Ovary (tissue), 9 donors: Measurements from ENCODE around the gene DRAP1. TPM values are rescaled to one million over a fixed set of nuclear protein-coding genes. Genes with fewer than 3 reads are reported as not detected.

Experiments
- DNase-seq, 5 donors: peaks; one replicate each; pipeline ENCODE4 v3.0.0-alpha.2; 2019 to 2020
- H3K27ac ChIP-seq, 2 donors: fragments of 200-600 bp; one replicate each; pipeline versions ENCODE4 v1.5.1 to v1.8.0; 2019 to 2022
- H3K27me3 ChIP-seq: fragments of 200-600 bp; one replicate; pipeline ENCODE4 v1.8.0; 2022
- H3K36me3 ChIP-seq: fragments of 200-600 bp; sonication (generic); one replicate; pipeline ENCODE4 v1.5.1; 2019
- H3K4me1 ChIP-seq: one replicate; pipeline ENCODE4 v1.8.1; 2013; ENCODE audit warnings: mild to moderate bottlenecking, moderate library complexity; ENCODE audit not compliant: insufficient read depth
- H3K4me3 ChIP-seq: fragments of 200-600 bp; sonication (generic); one replicate; pipeline ENCODE4 v1.5.1; 2017
- H3K9me3 ChIP-seq, 2 donors: fragments of 200-600 bp in 1 of 2; sonication (generic) in 1 of 2; one replicate each; pipeline versions ENCODE4 v1.5.1 to v1.8.1; 2013 to 2019; ENCODE audit warnings: mild to moderate bottlenecking in 1 of 2, moderate library complexity in 1 of 2
- CTCF ChIP-seq, 3 donors: fragments of 450-650 bp in 2 of 3; fragments of 200-600 bp in 1 of 3; IDR thresholded peaks; one replicate each; pipeline versions ENCODE4 v1.5.1 to v1.8.0; 2016 to 2022; ENCODE audit warnings: antibody characterized with exemption in 3 of 3, mild to moderate bottlenecking in 1 of 3
- EP300 ChIP-seq: sonication (generic); formaldehyde crosslinking; IDR thresholded peaks from one replicate; pipeline ENCODE4 v1.6.1; 2017; ENCODE audit warnings: antibody characterized with exemption
- POLR2A ChIP-seq: fragments of 450-650 bp; IDR thresholded peaks from one replicate; pipeline ENCODE4 v1.6.1; 2017; ENCODE audit warnings: antibody characterized with exemption, mild to moderate bottlenecking, moderate library complexity
- WGBS, 3 donors: extraction: QIAGEN DNeasy Blood & Tissue Kit in 1 of 3; methylation state at CpG; one replicate each; pipeline versions ENCODE4 v1.1.5 to v1.1.7; 2013 to 2017; 5-methylcytosine and 5-hydroxymethylcytosine counted together
- intact Hi-C, 4 donors: fragments of 100-400 bp; cut with DNase I; formaldehyde crosslinking; loops; one replicate each; pipeline versions ENCODE4 v1.11.0 to v1.15.1; 2022 to 2023
- polyA plus RNA-seq, 2 donors: library from polyadenylated mRNA; stranded (reverse); fragments of 200-250 nt in 1 of 2; fragments of 350-450 nt in 1 of 2; fragmentation: Illumina TruSeq in 1 of 2; extraction: RNeasy Lipid Tissue Mini Kit (QIAGEN cat#74804) in 1 of 2; gene quantifications; one replicate each; pipeline ENCODE4 v1.2.3, GENCODE V29; 2013 to 2014
- total RNA-seq, 7 donors: library from RNA; depleted of rRNA in 2 of 7; stranded (reverse); fragments of >200 nt in 2 of 7; fragmentation: NEBNext Ultra II Directional in 3 of 7; extraction: Animal tissue kit (Norgen Biotek cat#: 25700) in 3 of 7; gene quantifications; one replicate each; pipeline versions ENCODE4 v1.1.0 to v1.2.4, GENCODE V29; 2016 to 2023
- donor health status: DM: no; HTN: no; CAD: no; lungs with moderate emphysema.
- donor health status: DM: no; HTN: no; CAD: no.
- donor health status: Bipolar disorder and iron deficiency.
- donor health status: DM: yes; HTN: yes; CAD: no.
- donor health status: DM: no; HTN: no; CAD: no.
- donor health status: DM: yes; HTN: yes; CAD: no.

DRAP1 gene
- total and polyA plus RNA-seq, 9 donors: 22.2 to 86.7 (median 78.3) TPM

DNA sequence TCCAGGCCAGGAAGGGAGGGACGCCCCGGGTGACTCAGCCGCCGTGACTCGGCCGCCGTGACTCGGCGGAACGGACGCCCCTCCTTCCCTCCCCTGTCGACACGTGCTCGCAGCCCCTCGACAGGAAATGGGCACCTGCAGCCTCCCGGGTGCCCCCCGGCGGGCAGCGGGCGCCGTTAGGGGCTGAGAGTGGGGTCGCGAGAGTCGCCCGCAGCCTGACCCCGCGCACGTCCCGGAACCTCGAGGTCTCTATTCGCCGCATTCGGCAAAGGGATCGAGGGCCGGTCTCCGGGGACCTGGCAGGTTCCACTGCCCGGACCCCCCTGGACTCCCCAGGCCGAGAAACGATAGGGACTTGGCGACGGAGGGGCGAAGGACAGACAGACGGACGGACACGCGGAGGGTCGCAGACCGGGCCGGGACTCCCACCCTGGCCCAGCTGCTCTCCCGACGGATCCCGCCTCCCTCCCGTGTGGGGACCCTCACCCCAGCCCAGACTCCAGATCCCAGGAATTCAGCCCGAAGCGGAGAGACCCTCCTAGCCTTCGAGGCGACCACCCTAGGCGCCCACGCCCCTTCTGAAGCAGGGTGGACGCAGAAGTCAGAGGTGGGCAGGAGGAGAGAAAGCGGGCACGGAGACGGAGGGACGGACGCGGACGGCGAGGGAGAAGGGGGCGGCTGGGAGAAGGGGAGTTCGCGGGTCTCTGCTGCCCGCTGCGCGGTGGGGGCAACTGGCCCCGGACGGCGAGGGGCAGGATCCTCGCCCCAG lies 19.7 kb upstream of the DRAP1 start:
- H3K27me3 ChIP-seq: peaks cover 4% of the 10 kb centered on the region
- intact Hi-C loops: no loop called here

DNA sequence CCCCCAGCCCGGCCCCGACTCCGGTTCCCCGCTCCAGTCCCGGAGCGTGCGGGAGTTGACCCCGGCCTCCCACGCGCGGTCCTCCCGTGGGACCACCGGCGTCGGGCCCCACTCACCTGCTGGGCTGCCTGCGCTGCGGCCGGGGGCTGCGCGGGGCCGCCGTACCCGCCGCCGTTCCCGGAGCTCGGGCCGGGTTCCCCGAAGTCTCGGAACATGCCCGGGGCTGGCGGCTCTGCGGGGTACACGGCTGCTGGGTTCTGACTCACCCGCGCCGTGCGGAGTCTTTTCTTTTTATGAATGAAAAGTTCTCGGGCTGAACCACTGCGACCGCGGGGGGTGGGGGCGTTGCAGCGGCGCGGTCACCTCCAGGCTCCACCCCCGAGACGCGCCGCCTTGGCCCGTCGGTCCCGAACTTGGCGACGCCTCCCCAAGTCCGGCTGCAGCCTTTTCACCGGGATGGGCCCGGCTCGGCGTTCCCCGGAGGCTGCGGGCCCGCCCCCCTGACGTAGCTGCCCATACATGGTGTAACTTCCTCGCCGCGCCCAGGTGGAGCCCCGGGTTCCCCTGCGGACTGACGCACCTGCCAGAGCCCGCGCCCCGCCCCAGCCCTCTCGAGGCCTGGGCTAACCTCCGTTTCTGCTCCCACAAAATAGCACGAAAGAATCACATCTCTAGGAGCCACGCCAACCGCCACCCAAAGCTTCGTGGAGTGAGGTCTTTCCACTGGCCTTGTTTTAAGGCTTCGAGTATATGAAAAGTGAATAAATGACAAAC lies 18.9 kb upstream of the DRAP1 start, which contains the start of gene FOSL1:
FOSL1 (minus strand) TSS at position 264 of the 774 bp plus-strand sequence; CDS start at position 215, 49 bp downstream.
- intact Hi-C loops: no loop called here
- no peaks in the 10 kb centered on the region for H3K9me3 ChIP-seq
- TF ChIP-seq EP300: no peak
- no peak for TF ChIP-seq CTCF (IDR thresholded peaks at IDR 0.05)
- no peak for TF ChIP-seq POLR2A
- H3K27me3 ChIP-seq: peaks cover 4% of the 10 kb centered on the region
- WGBS, 3 donors: 1 to 3% (median 3%) methylated on average over 48 to 80 of the region's 80 CpGs
- peaks cover 2% of the 10 kb centered on the region for H3K4me1 ChIP-seq
- H3K4me3 ChIP-seq: peak within 1 kb of the TSS; percentile 31
- H3K27ac ChIP-seq: no peak within 1 kb of the TSS
- peak; percentile 65 to 80 (median 73) for DNase-seq
- no peaks in the 10 kb centered on the region for H3K36me3 ChIP-seq

More for the DNA sequence above, 19.7 kb upstream of the DRAP1 start:
- peak in 3 of 5 donors; percentile 26 to 64 (median 60) for DNase-seq
- H3K36me3 ChIP-seq: no peaks in the 10 kb centered on the region
- peaks cover 2% of the 10 kb centered on the region for H3K4me1 ChIP-seq
- peak overlapping the region; percentile 31 for H3K4me3 ChIP-seq
- 1 to 3% (median 1%) methylated on average over 64 to 77 of the region's 78 CpGs for WGBS, 3 donors
- H3K9me3 ChIP-seq: no peaks in the 10 kb centered on the region
- no peak overlapping the region for H3K27ac ChIP-seq
- no peak for TF ChIP-seq POLR2A
- TF ChIP-seq CTCF (IDR thresholded peaks at IDR 0.05): no peak
- no peak for TF ChIP-seq EP300

- Histone ChIP-seq H3K27me3 (peaks cover 4% of the 10 kb centered on the region), H3K27ac (no peak overlapping the region), H3K9me3 (no peaks in the 10 kb centered on the region), H3K4me1 (peaks cover 2% of the 10 kb centered on the region), H3K4me3 (no peak overlapping the region), H3K36me3 (no peaks in the 10 kb centered on the region)
- intact Hi-C loops: no loop called here
- DNase-seq: no peak
- 62 to 66% (median 64%) methylated on average over 11 of the region's 11 CpGs for WGBS, 3 donors
- TF ChIP-seq CTCF (IDR thresholded peaks at IDR 0.05) (no peak), POLR2A (no peak), EP300 (no peak)
Measured at GRCh38 chr11:65900899-65901180, 18.4 kb upstream of the DRAP1 start.

DNA sequence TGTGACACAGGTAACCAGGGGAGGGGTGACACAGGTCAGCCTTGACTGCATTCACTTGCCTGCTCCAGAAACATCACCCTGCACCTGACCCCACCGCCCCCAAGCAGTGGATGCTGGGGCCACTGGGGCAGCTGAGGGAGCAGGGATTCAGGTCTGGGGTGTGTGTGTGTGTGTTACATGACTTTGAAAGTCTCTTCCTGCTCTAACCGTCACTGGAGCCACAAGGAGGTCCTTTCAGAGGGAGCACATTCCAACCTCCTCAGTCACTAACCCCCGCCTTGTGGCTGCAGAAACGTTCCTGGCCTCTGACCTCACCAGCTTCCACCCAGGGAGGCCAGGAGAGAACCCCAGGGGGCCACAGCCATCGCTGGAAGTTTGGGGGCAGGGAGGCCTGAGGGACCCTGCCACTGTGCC lies 16.2 kb upstream of the DRAP1 start:
- WGBS, 3 donors: 18 to 31% (median 25%) methylated on average over 5 of the region's 5 CpGs
- no peak for DNase-seq
- TF ChIP-seq EP300 (no peak), POLR2A (no peak), CTCF (IDR thresholded peaks at IDR 0.05) (no peak)
- peaks cover 2% of the 10 kb centered on the region for H3K4me1 ChIP-seq
- intact Hi-C loops: no loop called here
- H3K36me3 ChIP-seq: no peaks in the 10 kb centered on the region
- H3K27me3 ChIP-seq: peaks cover 4% of the 10 kb centered on the region
- H3K9me3 ChIP-seq: no peaks in the 10 kb centered on the region
- no peak overlapping the region for H3K27ac ChIP-seq
- H3K4me3 ChIP-seq: no peak overlapping the region
